ENCODE data around the gene SYNGAP1. TPM values are rescaled to one million over a fixed set of nuclear protein-coding genes. Genes with fewer than 3 reads are reported as not detected.

SYNGAP1 gene
- total RNA-seq, 1 donor from 2014 or later: 36.1 TPM

GRCh38 chr6:33413241-33414120, 6.4 kb upstream of the SYNGAP1 start:
- Histone ChIP-seq H3K4me3 (ENCODE audit: insufficient read depth, low read depth, low read length) (no peak overlapping the region), H3K36me3 (ENCODE audit: insufficient read depth, low read length) (peaks cover 8% of the 10 kb centered on the region), H3K9ac (ENCODE audit: low read length) (no peak overlapping the region), H3K27ac (ENCODE audit: low read depth, low read length) (no peak overlapping the region), H3K4me1 (ENCODE audit: insufficient read depth, low read length) (peaks cover 19% of the 10 kb centered on the region), H2AFZ (ENCODE audit: low read depth, low read length) (no peak overlapping the region), H3K27me3 (ENCODE audit: insufficient read depth, low read length) (no peaks in the 10 kb centered on the region), H4K20me1 (ENCODE audit: insufficient read depth, low read length) (peaks cover 48% of the 10 kb centered on the region), H3K4me2 (ENCODE audit: low read length) (no peak overlapping the region), H3K9me3 (ENCODE audit: insufficient read depth, low read depth, low read length) (no peaks in the 10 kb centered on the region), H3K79me2 (ENCODE audit: insufficient read depth, low read length) (peaks cover 50% of the 10 kb centered on the region)
- Mint-ChIP-seq H3K4me3 (ENCODE audit: unreplicated experiment) (peak overlapping the region; percentile 74), H3K27ac (ENCODE audit: unreplicated experiment) (peak overlapping the region; percentile 48), H3K36me3 (ENCODE audit: low read depth, unreplicated experiment) (peaks cover 11% of the 10 kb centered on the region), H3K27me3 (ENCODE audit: low read depth, unreplicated experiment) (no peaks in the 10 kb centered on the region), H3K4me1 (ENCODE audit: low read depth, unreplicated experiment) (peaks cover 22% of the 10 kb centered on the region), H3K9me3 (ENCODE audit: unreplicated experiment) (no peaks in the 10 kb centered on the region)
- TF ChIP-seq CTCF (IDR thresholded peaks at IDR 0.05; ENCODE audit: insufficient read depth, low read depth, low read length) (no peak), EZH2 (IDR thresholded peaks at IDR 0.05; ENCODE audit: insufficient read depth, low read length) (no peak)
- DNase-seq (ENCODE audit: low read depth) (no peak), FAIRE-seq (no peak)

- DNase-seq (ENCODE audit: low read depth): no peak
- Mint-ChIP-seq H3K4me1 (ENCODE audit: low read depth, unreplicated experiment) (peaks cover 33% of the 10 kb centered on the region), H3K36me3 (ENCODE audit: low read depth, unreplicated experiment) (peaks cover 11% of the 10 kb centered on the region), H3K27ac (ENCODE audit: unreplicated experiment) (peak overlapping the region; percentile 5), H3K4me3 (ENCODE audit: unreplicated experiment) (peak overlapping the region; percentile 98), H3K27me3 (ENCODE audit: low read depth, unreplicated experiment) (no peaks in the 10 kb centered on the region), H3K9me3 (ENCODE audit: unreplicated experiment) (no peaks in the 10 kb centered on the region)
- H3K9me3 ChIP-seq (ENCODE audit: insufficient read depth, low read depth, low read length): no peaks in the 10 kb centered on the region
- H4K20me1 ChIP-seq (ENCODE audit: insufficient read depth, low read length): peaks cover 48% of the 10 kb centered on the region
- no peak overlapping the region for H3K27ac ChIP-seq (ENCODE audit: low read depth, low read length)
- no peak overlapping the region for H2AFZ ChIP-seq (ENCODE audit: low read depth, low read length)
- H3K79me2 ChIP-seq (ENCODE audit: insufficient read depth, low read length): peaks cover 50% of the 10 kb centered on the region
- no peak for FAIRE-seq
- peaks cover 8% of the 10 kb centered on the region for H3K36me3 ChIP-seq (ENCODE audit: insufficient read depth, low read length)
- peak overlapping the region; percentile 97 for H3K4me2 ChIP-seq (ENCODE audit: low read length)
- no peaks in the 10 kb centered on the region for H3K27me3 ChIP-seq (ENCODE audit: insufficient read depth, low read length)
- TF ChIP-seq CTCF (IDR thresholded peaks at IDR 0.05; ENCODE audit: insufficient read depth, low read depth, low read length) (peak; percentile 21), EZH2 (IDR thresholded peaks at IDR 0.05; ENCODE audit: insufficient read depth, low read length) (no peak)
- H3K4me1 ChIP-seq (ENCODE audit: insufficient read depth, low read length): peaks cover 31% of the 10 kb centered on the region
- no peak overlapping the region for H3K9ac ChIP-seq (ENCODE audit: low read length)
- H3K4me3 ChIP-seq (ENCODE audit: insufficient read depth, low read depth, low read length): no peak overlapping the region
Observed at GRCh38 chr6:33414592-33415271, 5.1 kb upstream of the SYNGAP1 start.
